ENCODE measurements around the gene SLC25A20.

GRCh38 chr3:48879994-48880377 is 18.7 kb downstream of the SLC25A20 start:
- TF ChIP-seq CTCF (IDR thresholded peaks at IDR 0.05 in 4 of 5, conservative IDR thresholded peaks at IDR 0.05 in 1 of 5) (no peak), POLR2A (IDR thresholded peaks at IDR 0.05) (no peak)

Data from gastrocnemius medialis (tissue), 4 donors.